ENCODE results near the gene SUPT5H. TPM values are rescaled to one million over a fixed set of nuclear protein-coding genes. Genes with fewer than 3 reads are reported as not detected.

The SUPT5H gene
- total RNA-seq, 2 experiments from 2014 or later, result 127 to 141 TPM

- TF ChIP-seq CTCF (IDR thresholded peaks at IDR 0.05), result no peak
- DNase-seq (no peak), ATAC-seq (no peak)
- H3K4me1 Mint-ChIP-seq (ENCODE audit: low read depth), result peaks cover 10% of the 10 kb centered on the region
- peaks cover 14% of the 10 kb centered on the region for H3K27me3 Mint-ChIP-seq
- no peaks in the 10 kb centered on the region for H3K36me3 Mint-ChIP-seq (ENCODE audit: low read depth)
- POLR2A ChIA-PET, result no interaction called here
- intact Hi-C loops (cut with micrococcal nuclease), result loop anchor here (5.0 kb wide), 1 partner anchor 74 kb away; the partner anchor contains the start of gene SUPT5H
- no peak overlapping the region for H3K4me3 Mint-ChIP-seq
- H3K9me3 Mint-ChIP-seq, result no peaks in the 10 kb centered on the region
- CTCF ChIA-PET, result interaction anchor here (2.5 kb wide), 1 partner anchor 12 kb away, joined by 12 read pairs; the partner anchor contains the start of gene EID2B
- no peak overlapping the region for H3K27ac Mint-ChIP-seq
These were observed 75.4 kb downstream of the SUPT5H start for GRCh38 chr19:39520541-39521484.

GRCh38 chr19:39524495-39524894 is 79.1 kb downstream of the SUPT5H start:
- ChIA-PET CTCF (interaction anchor here (1.3 to 2.6 kb wide), 2 partner anchors 22 to 26 kb away, joined by 4 to 8 read pairs; no protein-coding TSS in a partner anchor), POLR2A (no interaction called here)
- Mint-ChIP-seq H3K4me1 (ENCODE audit: low read depth) (peaks cover 10% of the 10 kb centered on the region), H3K4me3 (no peak overlapping the region), H3K36me3 (ENCODE audit: low read depth) (peaks cover 3% of the 10 kb centered on the region), H3K9me3 (no peaks in the 10 kb centered on the region), H3K27ac (no peak overlapping the region), H3K27me3 (no peaks in the 10 kb centered on the region)
- ATAC-seq (no peak), DNase-seq (no peak)
- intact Hi-C loops (cut with micrococcal nuclease), result loop anchor here (5.0 kb wide), 1 partner anchor 77 kb away; the partner anchor contains the start of gene SUPT5H
- no peak for TF ChIP-seq CTCF (IDR thresholded peaks at IDR 0.05)

GRCh38 chr19:39525205-39525604 is 79.8 kb downstream of the SUPT5H start:
- peaks cover 3% of the 10 kb centered on the region for H3K36me3 Mint-ChIP-seq (ENCODE audit: low read depth)
- no peak overlapping the region for H3K4me3 Mint-ChIP-seq
- ChIA-PET POLR2A (no interaction called here), CTCF (interaction anchor here (0.8 to 2.6 kb wide), 3 partner anchors 11 to 84 kb away, joined by 3 to 8 read pairs (median 3); no protein-coding TSS in a partner anchor)
- H3K27me3 Mint-ChIP-seq, result no peaks in the 10 kb centered on the region
- ATAC-seq, result no peak
- H3K9me3 Mint-ChIP-seq, result no peaks in the 10 kb centered on the region
- DNase-seq, result no peak
- TF ChIP-seq CTCF (IDR thresholded peaks at IDR 0.05), result no peak
- H3K4me1 Mint-ChIP-seq (ENCODE audit: low read depth), result peaks cover 10% of the 10 kb centered on the region
- intact Hi-C loops (cut with micrococcal nuclease), result no loop called here
- H3K27ac Mint-ChIP-seq, result no peak overlapping the region

Small RNA genes lying within 50 kb of the gene (microRNA-seq; reads per million reads assigned to microRNA genes)
- not detected for gene MIR4530 (ENCODE audit: borderline microRNAs expressed, borderline replicate concordance)

Other genes starting within 250 kb of the SUPT5H start
- gene NCCRP1, start 248.6 kb upstream of the SUPT5H start, total RNA-seq, result not detected
- gene SYCN, start 241.3 kb upstream of the SUPT5H start, total RNA-seq, result not detected
- gene IFNL3, start 200.6 kb upstream of the SUPT5H start, total RNA-seq, result not detected
- gene IFNL4, start 196.7 kb upstream of the SUPT5H start, total RNA-seq, result not detected
- not detected for gene IFNL2, start 177.2 kb upstream of the SUPT5H start, total RNA-seq
- gene IFNL1, start 149.2 kb upstream of the SUPT5H start, total RNA-seq, result not detected
- gene LRFN1, start 124.7 kb upstream of the SUPT5H start, total RNA-seq, result 1 to 10 TPM; 6.1 to 6.5 TPM
- 100 to 1,000 TPM; 280 to 297 TPM for gene GMFG, start 109.5 kb upstream of the SUPT5H start, total RNA-seq
- 10 to 100 TPM; 35.5 to 37.1 TPM for gene SAMD4B, start 103.2 kb upstream of the SUPT5H start, total RNA-seq
- 10 to 100 TPM; 35.5 to 36.5 TPM for gene PAF1, start 54.5 kb upstream of the SUPT5H start, total RNA-seq
- 10 to 100 TPM; 19.5 to 19.8 TPM for gene MED29, start 54.2 kb upstream of the SUPT5H start, total RNA-seq
- gene ZFP36, start 38.7 kb upstream of the SUPT5H start, total RNA-seq, result 10 to 100 TPM; 74.6 to 80.3 TPM
- 10 to 100 TPM; 35.9 to 42.8 TPM for gene PLEKHG2, start 32.9 kb upstream of the SUPT5H start, total RNA-seq
- gene RPS16, start 9.6 kb upstream of the SUPT5H start, total RNA-seq, result 1,000 to 10,000 TPM; 3,249 to 3,324 TPM
- 100 to 1,000 TPM; 108 to 114 TPM for gene TIMM50, start 35.3 kb downstream of the SUPT5H start, total RNA-seq
- gene DLL3, start 53.4 kb downstream of the SUPT5H start, total RNA-seq, result 1 to 10 TPM; 1.3 to 1.6 TPM
- not detected for gene SELENOV, start 69.6 kb downstream of the SUPT5H start, total RNA-seq
- 1 to 10 TPM; 3.0 TPM for gene EID2B, start 87.3 kb downstream of the SUPT5H start, total RNA-seq
- 10 to 100 TPM; 11.1 to 11.7 TPM for gene EID2, start 94.6 kb downstream of the SUPT5H start, total RNA-seq
- not detected for gene LGALS13, start 156.9 kb downstream of the SUPT5H start, total RNA-seq
- not detected for gene LGALS16, start 210.3 kb downstream of the SUPT5H start, total RNA-seq

All from activated CD8-positive, alpha-beta T cell treated with anti-CD3 and anti-CD28 coated beads for 36 hours (primary cell).